GM18858 (cell line): ENCODE data around the gene BCL11B.
"Not testable (repeated sequence)": the region's sequence is repeated elsewhere in the genome, so short reads cannot be mapped to it uniquely, and the experiment has no call there.

Experiments used
- ATAC-seq: cut with Tn5 transposase; IDR thresholded peaks from one replicate; pipeline ENCODE4 v1.9.1; 2021; ENCODE audit not compliant: unreplicated experiment

Gene BCL11B

DNA sequence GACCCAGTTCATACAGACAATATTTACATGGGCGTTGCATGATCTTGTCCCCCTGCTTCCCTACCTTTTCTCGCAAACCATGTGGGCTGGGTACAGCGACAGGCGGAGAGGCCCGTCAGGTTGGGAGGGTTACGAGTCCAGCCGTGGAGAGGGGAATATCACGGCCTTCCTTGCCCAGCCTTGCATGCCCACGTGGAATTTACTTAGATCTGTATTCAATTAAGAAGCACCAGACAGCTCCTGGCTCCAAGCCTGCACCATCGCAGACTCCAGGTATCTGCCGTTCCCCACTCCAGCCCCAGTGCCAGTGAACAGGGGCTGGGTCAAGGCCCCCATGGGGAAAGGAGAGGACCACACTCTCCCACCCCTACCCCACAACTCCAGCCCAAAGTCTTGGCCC is 29.8 kb downstream of the BCL11B start:
- ATAC-seq = no peak

DNA sequence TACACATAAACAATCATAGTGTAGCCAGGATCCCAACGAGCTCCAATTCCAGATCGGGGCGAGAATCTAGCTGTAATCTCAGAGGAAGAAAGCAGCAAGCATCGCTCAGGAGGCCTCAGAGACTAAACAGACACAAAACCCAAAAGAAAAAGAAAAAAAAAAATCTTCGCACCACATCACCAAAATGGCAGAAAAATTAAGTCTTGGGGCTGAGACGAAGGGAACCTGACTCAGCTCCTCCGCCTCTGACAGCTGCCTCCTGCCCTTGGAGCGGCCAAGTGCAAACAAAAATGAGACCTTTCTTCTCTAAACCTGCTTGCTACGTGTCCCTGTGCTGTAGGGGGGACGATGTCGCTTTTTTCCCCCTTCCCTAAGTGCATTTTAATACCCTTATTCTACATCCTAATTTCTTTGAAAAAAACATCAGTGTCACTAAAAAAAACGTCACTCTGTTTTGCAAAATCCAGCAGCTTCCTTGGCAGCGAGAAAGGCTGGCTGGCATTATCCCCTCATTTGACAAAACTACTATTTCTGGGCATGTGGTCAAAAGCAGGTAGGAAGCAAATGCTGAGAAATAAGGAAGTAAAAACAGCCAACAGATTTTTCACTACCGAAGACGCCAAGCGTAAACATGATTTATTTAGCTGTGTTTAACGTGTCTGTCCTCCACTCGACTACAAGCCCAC is 30.5 kb downstream of the BCL11B start:
- ATAC-seq = no peak

DNA sequence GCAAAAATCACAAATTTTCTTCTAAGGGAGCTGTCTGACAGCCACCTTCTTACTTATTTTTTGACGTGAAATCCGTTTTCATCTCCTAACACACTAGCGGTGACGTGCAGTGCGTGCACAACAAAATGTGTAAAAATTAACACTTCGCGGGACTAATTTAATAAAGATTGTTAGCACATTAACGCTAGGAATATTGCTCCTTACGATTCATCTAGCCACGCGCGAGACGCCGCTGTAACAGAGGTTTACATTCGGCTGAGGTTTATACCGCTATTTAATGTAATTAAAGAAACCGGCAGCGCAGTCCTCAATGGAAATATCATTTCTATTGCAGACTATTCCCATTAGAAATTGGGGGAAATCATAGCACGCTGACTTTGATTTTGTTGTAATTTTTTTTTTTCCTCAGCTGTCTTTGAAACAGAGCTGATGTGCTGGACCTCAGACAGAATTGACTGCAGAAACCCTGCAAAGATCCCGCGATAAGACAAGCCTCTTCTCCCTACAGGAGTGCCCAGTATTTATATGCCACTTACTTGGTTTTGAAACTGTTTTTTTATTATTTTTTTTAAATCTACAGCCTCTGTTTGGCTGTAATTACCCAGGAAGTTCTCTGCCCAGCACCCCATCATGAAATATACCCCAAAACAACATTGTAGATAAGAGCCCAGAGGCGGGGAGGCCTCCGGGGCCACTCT is 31.2 kb downstream of the BCL11B start:
- ATAC-seq = no peak

DNA sequence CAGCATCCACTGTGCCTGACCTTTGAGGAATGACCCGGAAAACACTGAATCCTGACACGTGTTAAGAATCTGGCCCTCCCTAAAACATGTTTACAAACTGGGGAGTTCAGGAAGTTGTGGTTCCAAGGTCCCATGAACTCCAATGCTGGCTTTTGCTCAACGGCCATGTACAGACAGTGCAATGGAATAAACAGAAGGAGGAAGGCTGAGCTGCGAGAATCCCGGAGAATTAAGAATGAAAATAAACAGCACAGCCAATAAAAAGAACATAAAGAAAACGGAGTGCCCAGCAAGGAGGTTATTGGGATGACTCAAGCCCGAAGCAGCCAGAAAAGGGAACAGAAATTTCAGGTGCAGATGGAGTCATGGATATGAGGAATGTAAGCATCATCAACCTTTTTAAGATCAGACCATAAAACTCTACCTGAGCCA is 32.3 kb downstream of the BCL11B start:
- no peak for ATAC-seq

DNA sequence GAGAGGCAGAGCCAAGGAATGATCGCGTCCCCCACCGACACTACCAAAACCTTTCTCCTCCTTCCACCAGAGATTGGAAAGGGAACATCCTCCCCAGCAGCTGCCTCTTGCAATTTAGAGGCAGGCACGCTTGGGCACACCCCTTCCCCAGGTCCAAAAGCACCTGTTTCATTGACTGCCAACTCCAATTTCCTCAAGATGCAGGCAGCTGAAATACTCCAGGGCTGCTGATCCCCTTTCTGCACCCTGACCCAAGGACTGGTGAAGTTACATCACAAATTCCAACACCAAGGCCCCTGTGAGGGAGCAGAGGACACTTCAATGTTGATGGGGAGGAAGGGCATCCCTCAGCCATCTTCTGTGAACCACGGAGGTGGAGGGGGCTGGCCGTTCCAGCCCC is 33.8 kb downstream of the BCL11B start:
- ATAC-seq = no peak

DNA sequence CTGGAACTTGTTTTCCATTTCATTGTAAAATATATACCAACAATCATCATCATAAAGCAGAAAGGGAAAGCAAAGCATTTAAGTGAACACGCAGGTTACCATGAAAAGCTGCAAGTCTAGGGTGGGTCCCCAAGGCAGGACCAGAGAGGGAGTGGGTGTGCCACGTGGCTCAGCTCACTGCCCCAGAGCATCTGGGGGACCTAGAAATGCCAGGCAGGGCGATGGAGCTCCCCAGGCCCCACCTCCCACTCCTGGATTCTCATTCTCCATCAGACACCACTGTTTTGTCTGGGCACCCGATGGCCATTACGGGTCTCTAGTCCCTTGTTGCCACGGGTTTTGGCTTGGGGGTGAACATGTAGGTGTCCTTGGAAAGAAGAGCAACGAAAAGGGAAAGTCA is 34.7 kb downstream of the BCL11B start:
- ATAC-seq = no peak

DNA sequence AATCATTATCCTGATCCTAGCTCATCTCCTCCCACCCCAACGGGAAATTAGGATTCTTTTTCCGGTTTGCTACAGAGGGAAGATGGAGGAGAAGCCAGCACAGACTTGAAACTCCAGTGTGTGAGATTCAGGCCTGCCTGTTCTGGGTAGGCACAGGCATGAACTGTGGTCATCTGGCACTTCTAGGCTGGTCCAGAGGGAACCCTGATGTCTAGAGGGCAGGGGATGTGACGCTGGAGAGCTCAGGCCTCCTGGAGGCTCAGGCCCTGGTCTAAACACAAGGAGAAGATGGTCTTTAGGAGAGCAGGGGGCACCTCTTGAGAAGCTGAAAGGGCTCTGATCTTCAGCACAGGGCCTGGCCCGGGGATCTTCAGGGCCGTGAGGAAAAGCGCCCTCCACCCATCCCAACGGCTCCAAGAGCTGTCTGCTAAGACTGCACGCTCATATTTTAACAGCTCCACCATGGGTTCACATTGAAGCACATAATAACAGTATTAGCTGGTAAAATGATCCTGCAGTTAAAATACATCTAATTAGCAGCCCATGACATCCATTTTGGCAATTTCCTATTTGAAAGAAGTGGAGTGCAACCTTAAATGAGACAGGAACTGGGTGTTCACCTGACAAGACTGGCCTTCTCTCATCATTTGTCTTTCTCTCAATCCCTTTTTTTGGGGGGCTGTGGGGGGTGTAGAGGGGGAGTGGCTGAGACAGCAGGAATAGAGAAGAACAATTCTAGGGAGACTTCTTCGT is 35.4 kb downstream of the BCL11B start:
- ATAC-seq = no peak

DNA sequence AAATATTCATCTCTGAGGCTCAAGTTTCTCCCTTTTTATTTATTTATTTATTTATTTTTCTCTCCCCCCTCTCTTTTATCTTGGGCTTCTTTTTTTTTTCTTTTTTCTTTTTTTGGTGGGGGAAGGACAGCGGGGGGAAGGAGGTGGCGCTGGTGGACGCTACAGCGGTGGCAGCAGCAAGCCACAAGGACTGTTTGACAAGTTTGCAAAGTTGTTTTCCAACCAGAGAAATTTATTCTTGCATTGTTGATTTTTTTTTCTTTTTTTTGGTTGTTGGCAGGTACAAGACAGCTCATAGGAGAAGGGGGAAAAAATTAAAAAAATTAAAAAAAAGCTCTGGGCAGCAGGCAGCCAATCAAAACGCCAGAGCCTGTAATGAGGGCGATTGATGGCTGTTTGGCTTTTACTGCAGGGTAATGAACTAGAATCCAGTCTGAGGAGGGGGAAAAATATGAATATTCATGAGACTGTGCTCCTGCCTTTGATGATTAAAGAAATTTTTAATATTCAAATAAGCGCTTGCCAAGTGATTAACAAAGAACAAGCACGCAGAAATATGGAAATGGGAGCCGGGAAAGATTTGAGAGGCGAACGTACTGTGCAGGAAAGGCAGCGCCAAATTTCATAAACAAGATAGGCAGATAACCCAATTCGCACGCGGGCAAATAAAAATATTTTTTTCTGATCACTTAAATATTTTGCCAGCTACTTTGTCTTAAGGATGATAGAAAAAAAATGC is 36.2 kb downstream of the BCL11B start:
- ATAC-seq = no peak

DNA sequence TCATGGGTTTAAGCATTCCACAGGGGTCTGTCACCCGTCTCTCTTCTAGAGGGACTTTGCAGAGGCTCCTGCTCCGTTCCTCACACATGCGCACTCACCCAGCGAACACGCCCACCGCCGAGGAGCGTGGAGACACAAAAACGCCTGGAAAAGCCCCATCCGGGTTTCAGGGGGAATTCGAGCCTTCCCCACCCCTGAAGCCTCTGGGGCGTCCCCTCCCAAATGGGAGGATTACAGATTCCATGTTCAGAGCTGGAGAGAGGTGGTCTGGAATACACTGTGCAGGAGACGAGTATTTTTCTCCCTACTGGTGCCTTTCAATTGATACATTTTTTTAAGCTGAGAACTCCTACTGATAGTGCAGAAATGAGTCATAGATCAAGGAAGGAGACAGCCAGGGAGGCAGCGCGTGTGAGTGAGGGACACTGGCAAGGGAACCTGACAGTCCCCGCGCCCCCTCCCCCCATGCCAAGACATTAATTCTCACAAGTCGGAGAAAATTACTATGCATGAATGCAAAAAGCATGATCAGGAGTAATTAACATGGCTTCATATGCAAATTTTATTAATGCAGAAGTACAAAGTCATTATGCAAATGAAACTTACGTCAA is 36.9 kb downstream of the BCL11B start:
- no peak for ATAC-seq

DNA sequence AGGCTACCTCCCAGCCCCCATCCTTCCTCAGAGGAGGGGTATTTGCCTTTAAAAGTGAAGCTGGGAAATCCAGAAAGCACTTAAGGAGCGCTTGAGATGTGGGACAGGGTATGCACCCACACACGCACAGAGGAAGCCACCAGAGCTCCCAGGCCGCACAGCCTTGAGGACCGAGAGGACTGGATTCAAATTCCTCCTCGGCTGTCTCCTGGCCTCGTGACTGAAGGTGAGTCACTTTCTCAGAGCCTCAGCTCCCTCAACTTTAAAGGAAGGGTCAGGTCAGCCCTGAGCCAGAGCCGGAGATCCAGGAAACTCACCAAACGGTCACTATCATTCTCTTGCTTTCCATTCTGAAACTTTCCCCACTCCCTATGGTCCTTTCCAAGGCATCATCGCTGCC is 37.6 kb downstream of the BCL11B start:
- ATAC-seq = no peak

DNA sequence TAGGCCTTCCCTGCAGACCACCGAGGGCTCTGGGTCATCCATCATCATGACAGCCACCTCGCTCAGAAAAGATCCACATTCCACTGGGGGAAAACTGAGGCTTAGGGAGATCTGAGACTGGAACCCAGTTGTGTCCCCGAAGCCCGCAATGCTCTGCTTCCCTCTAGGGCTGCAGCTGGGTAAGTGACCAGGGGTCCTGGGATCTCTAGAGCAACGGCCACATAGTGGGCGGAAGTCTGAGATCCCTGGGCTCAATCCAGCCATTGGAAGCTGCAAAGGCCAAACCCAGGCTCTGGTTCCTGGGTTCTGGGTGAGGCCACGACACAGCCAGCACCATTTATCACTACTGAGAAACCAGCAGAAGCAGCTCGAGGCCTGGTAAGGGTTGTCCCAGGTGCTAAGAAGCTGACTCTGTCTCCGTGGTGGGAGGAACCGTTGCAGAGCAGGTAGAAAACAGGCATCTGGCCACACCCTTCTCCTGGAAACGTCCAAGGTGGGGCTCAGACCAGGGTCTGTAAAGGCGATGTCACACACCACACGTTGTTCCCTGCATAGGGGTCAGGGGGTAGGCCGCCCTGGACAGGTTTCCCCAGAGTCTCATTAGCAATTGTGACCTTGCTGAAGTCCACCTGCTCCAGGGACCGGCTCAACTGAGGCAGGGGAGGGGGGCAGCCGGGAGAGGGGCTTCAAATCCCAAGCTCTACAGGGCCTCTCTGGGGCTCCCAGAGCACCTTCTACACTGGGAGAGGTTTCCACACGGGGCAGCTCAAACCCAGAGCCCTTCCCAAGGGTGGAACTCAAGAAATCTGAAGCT is 38.6 kb downstream of the BCL11B start:
- ATAC-seq = no peak

DNA sequence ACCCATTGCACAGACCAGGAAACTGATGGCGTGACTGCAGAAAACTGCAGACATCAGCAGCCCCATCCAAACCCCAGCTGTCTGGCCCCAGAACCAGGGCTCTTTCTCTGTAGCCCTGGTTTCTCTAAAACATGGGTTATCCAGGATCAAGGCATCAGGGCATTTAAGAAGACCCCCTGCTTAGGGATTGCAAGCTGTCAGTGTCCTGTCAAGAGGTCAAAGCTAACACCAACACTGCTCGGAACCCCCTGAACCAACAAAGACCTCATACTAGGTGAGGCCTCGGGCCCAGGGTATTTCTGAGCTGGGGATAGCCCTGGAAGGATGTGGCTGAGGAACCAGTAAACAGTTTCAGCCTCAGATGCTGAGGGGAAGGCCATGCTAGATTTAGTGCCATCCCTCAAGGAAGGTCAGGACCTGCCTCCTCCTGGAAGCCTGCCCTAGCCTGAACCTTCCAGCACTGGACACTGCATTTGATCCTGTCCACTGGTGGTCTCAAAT is 39.2 kb downstream of the BCL11B start:
- no peak for ATAC-seq

DNA sequence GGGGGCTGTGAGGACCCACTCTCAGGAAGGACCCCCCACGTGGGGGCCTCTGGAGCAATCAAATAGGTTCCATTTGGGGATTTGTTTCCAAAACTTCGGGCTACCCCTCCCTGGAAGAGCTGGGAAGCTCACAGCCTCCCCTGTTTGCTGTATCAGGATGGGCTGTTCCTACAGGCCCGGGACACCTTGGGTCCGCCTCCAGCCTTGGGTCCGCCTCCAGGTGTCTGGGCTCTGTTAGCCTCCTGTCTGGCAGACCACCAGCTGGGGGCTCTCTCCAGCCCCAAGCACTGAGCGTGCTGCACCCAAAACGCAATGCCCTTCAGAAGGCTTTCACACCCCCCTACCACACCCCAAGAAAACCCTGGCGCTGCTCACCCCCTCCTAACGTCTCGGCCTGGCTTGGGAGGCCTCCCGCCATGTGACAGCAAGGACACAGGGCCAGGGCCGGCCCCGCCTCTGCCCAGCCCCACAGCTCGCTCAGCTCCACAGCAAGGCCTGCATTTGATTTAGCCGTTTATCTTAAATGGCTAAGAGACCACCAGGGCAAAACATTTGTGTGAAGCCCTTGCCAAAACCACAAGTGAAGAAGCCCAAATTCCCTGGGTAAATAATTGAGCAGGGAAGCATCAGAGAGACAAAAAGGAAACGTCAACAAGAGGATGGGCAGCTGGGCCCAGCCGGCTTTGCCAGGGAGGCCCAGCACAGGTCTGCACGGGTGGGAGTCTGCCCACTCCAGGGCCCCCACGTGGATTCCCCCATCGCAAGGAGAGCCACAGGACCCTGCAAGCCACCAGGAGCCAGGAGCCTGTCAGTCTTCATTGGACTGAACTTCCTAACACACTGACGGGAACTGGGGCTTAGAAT is 39.9 kb downstream of the BCL11B start:
- ATAC-seq = no peak

DNA sequence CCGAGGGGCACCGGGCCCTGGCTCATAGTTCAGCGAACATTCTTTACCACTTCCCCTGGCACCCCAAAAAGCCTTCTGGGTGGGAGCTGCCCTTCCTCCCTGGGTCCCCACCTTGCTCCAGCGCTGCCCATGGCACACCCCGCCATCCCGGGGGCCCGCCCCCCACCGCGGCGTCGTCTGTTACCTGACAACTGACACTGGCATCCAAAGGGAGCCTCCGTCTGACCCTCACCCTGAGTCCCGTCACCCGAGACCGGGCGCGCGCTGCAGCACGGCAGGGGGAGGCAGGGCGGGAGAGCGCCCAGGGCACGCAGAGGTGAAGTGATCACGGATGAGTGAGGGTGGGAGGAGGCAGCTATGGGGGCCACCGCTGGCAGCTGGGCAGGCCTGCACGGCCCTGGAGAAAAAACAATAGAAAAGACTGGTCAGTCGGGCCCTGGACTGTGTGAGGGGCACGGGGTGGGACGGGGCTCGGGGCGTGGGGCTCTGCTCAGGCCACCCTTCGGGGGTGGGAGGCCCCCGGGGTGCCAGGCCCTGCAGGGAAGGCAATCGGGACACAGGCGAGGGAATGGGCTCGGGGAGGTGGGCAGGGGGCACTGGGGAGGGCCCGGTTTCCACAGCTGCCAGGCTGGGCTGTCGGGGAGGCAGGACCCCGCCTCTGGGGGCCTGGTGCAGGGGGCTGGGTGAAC is 40.7 kb downstream of the BCL11B start:
- no peak for ATAC-seq

DNA sequence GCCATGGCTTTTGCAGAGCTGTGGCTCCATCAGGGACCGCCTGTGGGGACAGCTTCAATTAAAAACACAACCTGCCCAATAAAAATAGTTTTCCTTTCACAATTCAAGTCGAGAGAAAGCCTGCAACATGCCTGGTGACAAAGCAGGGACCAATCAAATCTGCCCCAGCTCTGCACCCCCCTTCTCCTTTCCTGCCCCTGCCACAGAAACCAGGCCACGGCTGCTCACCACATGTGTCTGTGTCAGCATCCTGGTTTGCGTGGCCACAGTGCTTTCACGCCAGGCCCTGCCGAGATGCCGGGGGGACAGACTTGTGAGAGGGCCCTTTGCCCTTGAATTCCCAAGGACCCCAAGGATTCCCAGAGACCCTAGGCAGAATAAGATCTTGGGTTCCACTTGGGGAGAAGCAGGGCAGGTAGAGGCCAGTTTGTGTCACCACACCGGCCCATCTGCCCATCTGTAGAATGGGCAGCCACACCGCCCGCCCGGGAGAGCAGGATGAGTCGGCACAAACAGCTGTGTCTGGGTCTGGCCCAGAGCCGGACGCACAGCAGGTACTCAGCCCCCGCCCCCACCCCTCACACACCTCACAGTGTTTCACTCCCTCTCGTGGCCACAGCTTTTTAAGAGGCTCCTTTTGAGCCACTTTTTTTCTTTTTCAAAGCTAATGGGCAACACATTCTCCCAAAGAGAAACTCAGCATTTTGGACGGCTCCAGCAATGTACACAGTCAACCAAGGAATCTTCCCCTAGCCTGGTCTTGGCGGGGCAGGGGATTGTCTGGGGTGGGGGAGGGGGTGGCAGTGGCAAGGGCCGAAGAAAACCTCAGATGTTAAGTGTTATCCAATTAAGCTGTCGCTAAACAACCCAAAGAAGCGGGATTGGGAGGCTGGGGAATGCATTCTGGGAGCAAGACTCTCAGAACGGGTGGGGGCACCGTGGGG is 41.5 kb downstream of the BCL11B start:
- ATAC-seq = no peak

DNA sequence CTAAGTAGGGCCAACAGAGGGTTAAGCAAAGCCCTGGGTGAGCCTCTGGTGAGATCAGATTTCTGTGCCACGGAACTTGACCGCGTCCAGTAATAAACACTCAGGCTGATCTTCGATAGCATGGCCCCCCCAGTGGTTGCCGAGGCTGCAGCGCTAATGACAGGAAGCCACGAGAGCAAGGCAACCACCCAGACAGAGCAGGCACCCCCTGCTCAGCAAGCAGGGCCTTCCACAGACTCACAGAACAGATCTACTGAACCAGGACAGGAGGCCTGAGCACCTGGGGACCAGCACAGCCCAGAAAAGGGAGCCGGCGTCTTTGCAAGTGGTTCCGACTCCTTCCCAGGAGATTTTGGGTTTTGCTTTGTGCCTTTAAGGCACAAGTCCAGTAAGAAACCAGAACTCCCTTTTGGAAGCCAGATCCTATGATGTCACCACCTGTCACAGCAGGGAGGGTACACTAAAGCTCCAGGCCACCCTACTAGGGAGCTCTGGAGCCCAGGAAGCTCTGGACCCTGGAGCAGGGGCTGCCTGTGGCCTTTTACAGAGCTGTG is 42.3 kb downstream of the BCL11B start:
- ATAC-seq = no peak

DNA sequence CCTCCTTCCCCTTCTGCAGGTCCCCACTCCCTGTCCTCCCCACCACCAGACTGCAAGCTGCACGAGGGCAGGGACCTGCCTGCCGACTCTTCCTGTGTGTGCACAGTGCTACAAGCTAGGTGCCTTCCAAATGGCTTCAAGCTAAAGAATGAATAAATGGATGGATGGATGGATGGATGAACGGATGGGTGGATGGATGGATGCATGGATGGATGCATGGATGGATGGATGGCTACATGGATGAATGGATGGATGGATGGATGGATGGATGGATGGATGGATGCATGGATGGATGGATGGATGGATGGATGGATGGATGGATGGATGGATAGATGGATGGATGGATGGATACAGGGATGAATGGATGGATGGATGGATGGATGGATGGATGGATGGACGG is 43.2 kb downstream of the BCL11B start:
- not testable (repeated sequence) for ATAC-seq
